ENCODE results near the gene KRT6C. TPM values are rescaled to one million over a fixed set of nuclear protein-coding genes. Genes with fewer than 3 reads are reported as not detected.

Gene KRT6C
- total RNA-seq, result not detected in 2 replicates

DNA sequence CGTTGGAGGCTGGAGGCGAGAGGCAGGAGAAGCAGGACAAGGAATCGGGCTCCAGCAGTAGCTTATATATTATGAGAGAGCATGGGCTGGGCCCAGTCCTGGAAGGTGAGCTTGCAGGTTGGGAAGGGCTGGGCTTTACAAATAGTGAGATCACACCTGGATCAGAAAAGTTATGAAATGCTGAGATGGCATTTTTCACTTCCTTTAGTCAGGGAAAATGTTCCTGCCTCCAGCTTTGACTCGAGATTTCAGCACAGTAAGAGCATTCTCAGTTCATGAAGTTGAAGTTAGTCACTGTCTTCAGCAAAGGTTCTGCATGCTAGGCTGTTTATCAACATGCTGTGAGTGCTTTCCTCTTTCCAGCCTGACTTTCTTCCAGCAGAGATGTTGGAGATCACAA lies at the start of gene KRT6C:
TSS of gene KRT6C (minus strand) at position 38 of the 400 bp plus-strand sequence. CDS start 68 bp downstream, outside the sequence.

GRCh38 chr12:52519826-52520662 lies 46.4 kb upstream of the KRT6C start, which contains the start of gene KRT5:
Gene KRT5 (minus strand): TSS chr12:52520394. CDS start chr12:52520296, 98 bp downstream.

DNA sequence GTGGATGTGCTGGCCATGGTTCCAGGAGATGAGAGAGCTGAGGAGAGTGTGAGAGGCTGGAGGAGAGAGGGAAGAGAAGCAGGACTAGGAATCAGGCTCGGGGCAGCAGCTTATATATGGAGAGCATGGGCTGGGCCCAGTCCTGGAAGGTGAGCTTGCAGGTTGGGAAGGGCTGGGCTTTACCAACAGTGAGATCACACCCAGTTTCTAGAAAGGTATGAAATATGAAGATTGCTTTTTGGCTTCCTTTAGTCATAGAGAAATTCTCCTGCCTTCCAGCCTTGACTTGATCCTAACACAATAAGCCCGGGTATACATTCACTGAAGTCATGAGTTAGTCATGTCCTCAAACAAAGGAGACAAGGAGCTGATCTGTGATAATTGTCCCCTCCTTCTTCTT lies 19.6 kb upstream of the KRT6C start, which contains the start of gene KRT6A:
TSS of gene KRT6A (minus strand) at position 86 of the 400 bp plus-strand sequence. CDS start at position 17, 69 bp downstream.

GRCh38 chr12:52452101-52452500 lies 21.5 kb downstream of the KRT6C start, which contains the start of gene KRT6B:
Gene KRT6B (minus strand): TSS chr12:52452146. CDS start chr12:52452078, 68 bp downstream.

DNA sequence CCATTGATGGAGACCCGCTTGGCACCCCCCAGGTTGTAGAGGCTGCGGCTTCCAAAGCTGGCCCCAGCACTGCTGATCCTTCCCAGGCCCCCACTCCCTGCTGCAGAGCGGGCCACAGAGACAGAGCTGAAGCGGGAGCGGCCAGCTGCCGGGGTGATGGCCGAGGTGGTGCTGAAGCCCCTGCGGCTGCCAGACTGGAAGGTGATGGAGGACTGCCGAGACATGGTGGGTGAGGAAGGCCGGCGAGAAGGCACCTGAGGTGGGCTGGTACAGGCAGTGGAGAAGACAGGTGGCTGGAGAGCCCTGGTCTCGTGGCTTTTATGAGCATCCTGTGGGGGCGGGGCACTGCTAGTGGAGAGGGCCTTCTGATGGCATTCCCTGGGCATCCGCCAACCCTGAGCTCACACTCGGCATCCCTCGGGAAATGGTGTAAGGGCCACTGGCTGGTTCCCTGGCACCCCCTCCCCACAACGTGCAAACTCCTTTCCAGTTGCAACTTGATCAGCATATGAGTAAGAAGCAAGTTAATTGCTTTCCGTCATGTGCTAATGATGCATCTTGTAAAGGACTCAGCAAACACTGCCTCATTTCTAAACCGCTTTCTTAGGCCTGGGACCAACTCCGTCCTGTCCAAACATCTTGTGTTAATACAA lies 39.4 kb downstream of the KRT6C start, which contains the start of gene KRT75:
TSS of gene KRT75 (minus strand) at position 291 of the 653 bp plus-strand sequence. CDS start at position 224, 67 bp downstream.

Other genes starting within 250 kb of the KRT6C start
- gene KRT7, start 240.6 kb downstream of the KRT6C start, total RNA-seq, result 9.2 and 11.1 TPM in 2 replicates
- 0.15 TPM in 1 of 2 replicates, not detected in the other for gene KRT86, start 199.2 kb downstream of the KRT6C start, total RNA-seq
- not detected in 2 replicates for gene KRT81, start 182.3 kb downstream of the KRT6C start, total RNA-seq
- gene KRT83, start 152.4 kb downstream of the KRT6C start, total RNA-seq, result not detected in 2 replicates
- not detected in 2 replicates for gene KRT85, start 106.3 kb downstream of the KRT6C start, total RNA-seq
- gene KRT84, start 88.2 kb downstream of the KRT6C start, total RNA-seq, result not detected in 2 replicates
- gene KRT82, start 67.5 kb downstream of the KRT6C start, total RNA-seq, result not detected in 2 replicates
- gene KRT75, start 39.4 kb downstream of the KRT6C start, total RNA-seq, result not detected in 2 replicates
- not detected in 2 replicates for gene KRT6B, start 21.7 kb downstream of the KRT6C start, total RNA-seq
- 0.17 and 0.30 TPM in 2 replicates for gene KRT6A, start 19.5 kb upstream of the KRT6C start, total RNA-seq
- gene KRT5, start 46.6 kb upstream of the KRT6C start, total RNA-seq, result 0.17 TPM in 1 of 2 replicates, not detected in the other
- not detected in 2 replicates for gene KRT71, start 79.3 kb upstream of the KRT6C start, total RNA-seq
- gene KRT74, start 100.0 kb upstream of the KRT6C start, total RNA-seq, result not detected in 2 replicates
- not detected in 2 replicates for gene KRT72, start 127.7 kb upstream of the KRT6C start, total RNA-seq
- not detected in 2 replicates for gene KRT73, start 144.8 kb upstream of the KRT6C start, total RNA-seq
- not detected in 2 replicates for gene KRT2, start 178.4 kb upstream of the KRT6C start, total RNA-seq
- gene KRT1, start 206.6 kb upstream of the KRT6C start, total RNA-seq, result not detected in 2 replicates
- not detected in 2 replicates for gene KRT77, start 229.7 kb upstream of the KRT6C start, total RNA-seq

Data from bronchus fibroblast of lung (primary cell).